Astrocyte (in vitro differentiated cells and primary cell): Measurements from ENCODE around the gene KLK1.

Experiments used
- CTCF ChIP-seq: IDR thresholded peaks from 2 replicates; pipeline ENCODE4 v1.5.1; 2011; ENCODE audit warnings: low read depth, mild to moderate bottlenecking, inconsistent platforms, low read length, moderate library complexity; ENCODE audit not compliant: insufficient read depth
- EZH2 ChIP-seq: IDR thresholded peaks from 2 replicates; pipeline ENCODE4 v1.6.1; 2012; ENCODE audit warnings: mild to moderate bottlenecking, low read length, inconsistent platforms; ENCODE audit not compliant: insufficient read depth

GRCh38 chr19:50808856-50809255 is 14.7 kb downstream of the KLK1 start:
- TF ChIP-seq CTCF, result no peak
- TF ChIP-seq EZH2, result no peak
